ENCODE data around the gene RASSF5.

The RASSF5 gene

DNA sequence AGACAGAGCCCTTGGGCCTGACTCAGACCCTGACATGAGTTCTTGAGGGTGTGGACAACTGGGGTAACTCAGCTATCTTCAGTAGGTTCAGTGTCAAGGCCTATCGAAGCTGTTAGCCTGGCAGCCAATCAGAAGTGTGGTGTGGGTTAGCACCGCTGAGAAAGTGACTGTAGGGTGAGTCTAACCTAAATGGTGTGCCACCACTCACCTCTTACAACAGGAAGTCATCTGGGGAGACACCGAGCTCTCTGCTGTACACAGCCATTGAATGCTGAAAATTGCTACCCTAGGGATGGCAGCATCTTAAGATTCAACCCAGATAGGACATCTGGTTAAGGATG is 44.6 kb downstream of the RASSF5 start:
- DNase-seq, result no peak

DNA sequence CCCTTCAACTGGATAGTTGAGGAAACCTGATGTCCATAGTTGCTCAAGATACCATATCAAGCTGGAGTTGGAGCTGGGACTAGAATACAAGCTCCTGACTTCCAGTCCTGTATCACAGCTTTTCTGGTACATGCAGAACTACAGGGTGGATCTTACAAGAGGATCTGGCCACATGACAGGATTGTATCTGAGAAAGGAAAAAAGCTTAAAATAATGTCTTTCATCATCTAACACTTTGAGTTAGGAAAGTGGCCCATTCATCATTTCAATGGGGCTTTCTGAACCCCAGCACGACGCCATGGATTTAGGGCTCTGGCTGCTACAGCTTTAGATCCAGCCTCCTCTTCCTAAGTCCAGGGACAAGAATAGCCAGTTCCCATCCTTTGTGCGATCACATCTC is 46.9 kb downstream of the RASSF5 start:
- DNase-seq, result no peak

DNA sequence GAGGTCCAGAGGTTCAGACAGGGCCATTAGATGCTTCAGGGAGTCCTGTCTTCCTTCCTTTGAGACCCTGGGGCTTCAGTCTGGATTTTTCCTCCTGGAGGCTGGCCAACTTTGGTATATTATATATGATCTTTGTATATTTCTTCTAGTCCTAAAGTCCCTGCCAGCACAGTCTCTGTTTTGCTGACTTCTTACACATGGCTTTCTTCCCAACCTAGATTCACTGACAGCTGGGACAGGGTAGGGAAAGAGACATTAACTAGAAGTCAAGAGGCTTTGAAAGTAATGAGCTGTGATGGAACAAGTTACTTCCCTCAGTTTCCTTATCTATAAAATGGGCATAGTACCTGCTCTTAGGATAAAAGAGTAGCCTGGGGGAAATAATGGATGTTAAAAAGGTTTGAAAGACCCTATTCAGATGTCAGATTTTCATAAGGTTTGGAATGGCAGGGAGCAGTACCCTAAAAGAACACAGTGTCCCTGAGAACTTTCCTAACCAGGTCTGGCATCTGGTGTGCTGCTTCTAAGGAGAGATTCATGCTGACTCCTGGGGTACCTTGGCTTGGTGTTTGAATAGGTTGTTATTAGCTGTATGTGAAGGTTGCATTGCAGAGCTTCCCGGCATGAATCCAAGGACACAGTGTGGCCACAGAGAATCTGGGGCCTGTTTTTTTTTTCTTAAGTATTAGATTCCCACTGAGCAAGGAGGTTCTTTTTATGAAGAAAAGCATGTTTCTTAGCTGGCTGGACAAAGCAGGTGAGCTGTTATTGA is 47.6 kb downstream of the RASSF5 start:
- DNase-seq, result no peak

DNA sequence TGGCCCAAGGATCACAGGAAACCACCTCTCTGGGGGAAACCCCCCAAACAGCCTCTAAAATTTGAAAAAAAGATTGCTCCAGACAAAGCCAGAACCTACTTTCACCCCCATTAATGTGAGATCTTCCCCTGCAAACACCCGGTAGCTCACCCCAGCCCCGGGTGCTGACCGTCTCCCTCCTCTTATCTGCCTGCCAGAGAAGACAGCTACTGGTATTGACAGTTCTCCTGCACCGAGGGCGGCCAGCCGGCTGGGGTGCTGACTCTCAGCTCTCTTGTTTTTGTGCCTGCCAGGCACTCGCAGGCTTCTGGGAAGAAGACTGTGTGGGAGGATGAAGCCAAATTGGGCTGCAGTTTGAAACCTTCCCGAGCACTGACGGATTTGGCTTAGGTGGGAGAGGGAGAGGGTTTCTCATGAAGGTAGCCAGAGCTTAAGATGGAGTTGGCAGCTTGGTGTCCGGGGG is 48.2 kb downstream of the RASSF5 start:
- DNase-seq, result no peak

DNA sequence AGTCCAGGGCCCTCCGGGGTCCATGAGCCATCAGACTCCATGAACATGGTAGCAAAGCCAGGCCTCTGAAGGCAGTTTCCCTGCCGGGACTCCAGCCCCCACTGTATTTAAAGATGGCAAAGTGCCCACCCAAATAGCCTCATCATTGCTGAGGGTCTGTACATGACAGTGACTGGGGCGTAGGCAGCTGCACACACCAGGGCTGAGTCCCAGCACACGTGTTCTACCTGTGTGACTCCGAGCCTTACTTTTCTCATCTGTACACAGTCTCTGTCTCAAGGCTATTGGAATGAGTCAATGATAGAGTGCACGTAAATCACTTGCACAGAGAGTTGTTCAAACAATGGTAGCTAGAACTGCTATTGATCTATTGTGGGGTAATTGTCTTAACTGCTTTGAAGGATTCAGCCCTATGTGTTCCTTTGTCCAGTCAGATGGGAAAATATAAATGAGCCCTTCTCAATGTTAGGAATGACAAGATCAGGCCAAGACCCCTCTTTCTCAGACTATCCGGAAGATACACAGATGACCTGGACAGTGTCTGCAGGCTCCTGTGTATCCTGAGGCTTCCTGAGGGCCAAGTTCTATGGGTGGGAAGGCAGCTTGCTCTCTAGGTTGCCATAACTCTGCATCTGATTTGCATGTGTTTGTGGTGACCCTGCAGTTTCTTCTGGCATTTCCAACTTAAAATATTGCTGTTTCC is 48.9 kb downstream of the RASSF5 start:
- DNase-seq, result no peak

DNA sequence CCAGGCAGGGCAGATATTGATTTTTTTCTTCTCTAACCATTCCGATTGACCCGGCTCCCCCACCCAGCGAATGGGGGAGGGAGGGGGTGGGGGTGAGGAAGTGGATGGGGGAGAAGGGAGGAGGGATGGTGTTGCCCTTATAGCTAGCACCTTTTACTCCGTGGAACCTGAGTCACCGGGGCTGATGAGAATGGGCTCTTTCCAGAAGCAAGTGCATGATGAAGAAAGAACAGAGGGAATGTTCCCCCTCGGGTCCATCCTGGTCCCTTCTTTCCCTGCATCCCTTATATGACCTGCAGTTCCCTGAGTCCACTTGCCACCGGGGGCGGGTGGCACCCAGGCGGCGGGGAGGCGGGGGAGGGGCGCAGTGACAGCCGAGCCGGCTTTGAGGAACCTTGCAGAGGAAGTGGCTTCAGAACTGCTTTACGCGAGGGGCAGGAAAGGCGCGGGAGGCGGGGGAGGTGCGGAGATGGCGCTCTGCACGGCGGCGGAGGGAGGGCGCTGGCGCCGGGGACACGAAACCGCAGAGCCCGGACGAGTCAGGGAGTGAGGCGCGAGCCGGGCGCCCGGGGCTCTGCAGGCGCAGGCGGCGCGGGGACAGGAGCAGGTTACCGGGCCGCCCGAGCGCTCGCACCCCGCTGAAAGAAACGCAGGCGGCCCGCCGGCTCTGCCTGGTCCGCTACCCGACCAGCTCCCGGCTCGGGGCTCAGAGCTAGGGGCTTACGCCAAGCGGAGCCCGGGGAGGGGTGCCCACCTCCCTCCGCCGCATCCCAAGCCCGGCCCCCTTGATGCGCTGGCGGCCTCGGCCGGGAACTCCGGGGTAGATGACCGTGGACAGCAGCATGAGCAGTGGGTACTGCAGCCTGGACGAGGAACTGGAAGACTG is 49.7 kb downstream of the RASSF5 start:
- DNase-seq, result peak; percentile 59

DNA sequence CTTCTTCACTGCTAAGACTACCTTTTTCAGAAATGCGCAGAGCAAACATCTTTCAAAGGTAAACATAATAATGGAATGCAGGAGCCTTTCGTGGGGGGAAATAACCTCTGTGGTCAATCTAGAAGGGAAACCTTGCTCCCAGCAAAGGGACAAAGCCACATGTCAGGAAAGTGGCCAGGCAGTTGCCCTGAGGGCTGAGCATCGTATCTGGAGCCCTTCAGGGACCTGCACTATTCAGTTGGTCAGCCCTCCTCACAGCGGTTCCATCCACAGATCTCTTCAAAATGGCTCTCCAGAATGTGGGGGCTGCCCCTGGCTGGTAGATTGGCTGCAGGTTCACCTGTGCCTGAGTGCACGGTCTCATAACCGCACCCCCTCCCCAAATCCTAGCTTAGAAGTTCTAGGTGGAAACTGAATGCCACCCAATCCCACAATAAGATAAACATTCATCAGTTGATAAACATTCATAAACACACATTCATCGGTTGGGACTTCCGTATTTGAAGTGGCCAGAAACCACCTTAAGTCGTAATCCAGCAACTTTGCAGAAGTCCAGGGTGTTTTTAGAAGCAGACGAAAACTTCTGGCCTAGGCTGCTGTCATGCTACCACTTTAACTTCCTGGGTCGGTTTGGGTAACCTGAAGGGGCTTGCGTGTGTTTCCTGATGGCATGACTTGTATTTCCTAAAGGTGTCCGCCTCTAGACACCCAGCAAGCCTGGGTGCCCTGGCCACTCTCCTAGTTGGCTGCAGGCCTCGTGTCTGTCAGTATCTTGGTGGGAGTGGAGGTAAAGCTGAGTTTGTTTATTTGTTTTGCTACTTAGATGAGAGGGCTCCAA is 50.5 kb downstream of the RASSF5 start:
- no peak for DNase-seq

DNA sequence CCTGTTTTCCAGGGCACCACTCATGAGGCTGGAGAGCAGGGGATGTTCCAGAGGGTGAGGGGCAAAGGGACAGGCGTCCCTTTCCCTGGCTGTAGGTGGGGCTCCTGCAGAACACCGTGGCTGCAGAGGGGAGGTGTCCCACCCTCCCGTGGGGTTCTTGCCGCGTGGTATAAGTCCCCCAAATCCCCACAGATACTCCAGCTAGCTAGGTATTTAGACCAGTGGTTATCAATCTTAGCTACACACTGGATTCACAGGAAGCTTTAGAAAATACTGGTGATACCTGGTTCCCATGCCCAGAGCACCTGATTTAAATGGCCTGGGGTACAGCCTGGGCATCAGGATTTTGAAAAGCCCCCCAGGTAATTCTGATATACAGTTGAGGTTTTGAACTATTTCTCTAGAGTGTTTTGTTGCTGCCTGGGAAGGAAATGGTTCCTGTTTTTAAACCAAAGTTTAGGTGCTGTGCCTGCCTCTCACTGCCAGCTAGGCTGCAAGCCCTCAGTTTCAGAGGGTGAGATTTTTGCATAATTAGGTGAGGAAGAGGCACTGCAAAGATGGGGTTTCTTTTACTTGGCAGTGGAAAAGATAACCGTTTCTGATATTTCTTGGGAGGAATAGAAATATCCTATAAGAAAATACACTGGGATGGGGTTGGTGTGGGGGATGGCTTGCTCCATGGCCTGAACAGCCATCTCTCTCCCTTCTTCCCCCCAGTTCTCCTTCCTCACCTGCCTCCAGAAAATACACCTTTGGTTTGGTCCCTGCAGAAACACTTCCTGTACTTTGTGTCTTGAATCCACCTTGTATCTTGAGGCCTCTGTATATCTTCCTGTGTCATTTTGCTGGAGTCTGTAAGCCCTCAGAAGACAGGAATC is 51.7 kb downstream of the RASSF5 start:
- no peak for DNase-seq

DNA sequence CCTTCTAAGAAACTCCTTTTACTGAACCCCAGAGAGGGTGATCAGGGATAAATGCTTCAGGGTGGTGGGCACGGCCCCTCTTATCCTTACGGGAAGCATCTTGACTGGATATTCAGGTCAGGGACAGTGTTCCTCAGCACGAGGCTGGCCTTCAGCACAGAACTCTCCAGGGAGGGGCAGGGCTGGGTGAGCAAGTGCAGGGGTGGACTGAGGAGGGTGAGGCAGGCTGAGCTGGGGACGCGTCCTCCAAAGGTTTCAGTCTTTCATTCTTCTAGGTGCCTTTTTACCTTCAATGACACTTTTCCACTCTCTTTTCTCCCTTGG is 52.3 kb downstream of the RASSF5 start:
- no peak for DNase-seq

DNA sequence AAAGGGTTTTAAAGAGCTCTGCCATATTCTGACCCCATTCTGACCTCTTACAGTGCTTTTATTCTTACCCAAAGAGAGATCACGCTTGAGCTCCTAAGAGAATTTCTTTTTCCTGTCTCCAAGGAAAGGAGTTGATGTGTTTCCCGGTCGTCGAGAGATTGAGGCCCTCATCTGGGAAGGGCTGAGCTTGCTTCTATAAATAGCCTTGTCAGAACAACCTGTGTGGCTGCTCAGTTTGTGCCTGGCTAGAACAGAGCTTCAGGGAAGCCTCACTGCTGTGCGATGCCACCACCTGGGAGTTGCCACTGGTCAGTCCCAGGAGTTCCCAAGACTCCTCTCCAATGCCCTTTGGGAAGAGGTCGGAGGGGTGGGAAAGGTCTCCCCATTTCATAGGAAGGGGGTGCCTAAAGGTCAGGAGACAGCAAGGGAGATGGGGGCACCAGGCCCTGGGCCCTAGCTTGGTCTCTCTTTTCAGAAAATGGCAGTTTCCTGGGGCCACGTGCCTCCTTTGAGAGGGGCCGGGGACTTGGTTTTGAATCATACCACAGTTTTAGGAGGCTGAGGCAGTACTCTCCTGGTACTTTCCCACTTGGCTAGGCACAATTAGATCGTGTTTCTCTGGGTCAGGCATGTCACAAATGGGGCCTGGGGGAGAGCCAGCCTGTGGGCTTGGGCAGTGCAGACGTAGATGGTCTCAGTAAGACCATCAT is 52.8 kb downstream of the RASSF5 start:
- DNase-seq, result no peak

DNA sequence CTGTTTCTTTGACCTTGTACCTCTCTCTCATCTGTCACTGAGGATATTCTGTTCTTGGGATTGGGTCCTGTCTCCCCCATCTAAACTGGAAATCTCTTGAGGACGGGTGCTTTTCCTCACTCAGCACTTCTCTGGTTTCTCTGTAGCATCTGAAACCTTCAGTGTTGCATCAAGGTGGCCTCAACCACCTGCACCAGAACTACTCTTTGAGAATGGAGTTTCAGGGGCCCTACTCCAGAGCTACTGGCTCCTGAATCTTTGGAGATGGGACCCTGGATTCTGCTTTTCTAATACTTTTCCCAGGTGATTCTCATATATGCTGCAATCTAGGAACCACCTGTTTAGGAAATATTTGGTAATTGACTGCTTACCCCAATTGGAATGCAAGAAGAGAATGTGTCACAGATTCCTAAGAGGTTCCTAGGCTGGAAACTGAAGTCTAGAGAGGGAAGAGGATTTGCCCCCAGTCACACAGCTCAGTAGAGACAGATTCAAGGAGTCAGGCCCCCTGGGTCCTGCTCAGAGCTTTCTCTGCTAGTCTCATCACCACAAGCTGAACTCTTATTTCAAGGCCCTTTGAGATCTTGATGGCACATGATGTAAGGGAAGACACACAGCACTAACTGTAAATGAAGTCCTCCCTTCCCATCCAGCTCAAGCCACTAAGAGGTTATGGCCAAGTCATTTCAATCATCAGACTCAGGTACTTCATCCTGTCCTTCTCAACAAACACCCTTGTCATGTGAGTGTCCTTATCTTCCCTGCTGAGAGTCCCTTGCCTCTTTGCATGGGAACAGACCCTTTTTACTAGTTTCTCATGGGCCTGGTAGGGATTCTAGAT is 56.3 kb downstream of the RASSF5 start:
- DNase-seq, result no peak

DNA sequence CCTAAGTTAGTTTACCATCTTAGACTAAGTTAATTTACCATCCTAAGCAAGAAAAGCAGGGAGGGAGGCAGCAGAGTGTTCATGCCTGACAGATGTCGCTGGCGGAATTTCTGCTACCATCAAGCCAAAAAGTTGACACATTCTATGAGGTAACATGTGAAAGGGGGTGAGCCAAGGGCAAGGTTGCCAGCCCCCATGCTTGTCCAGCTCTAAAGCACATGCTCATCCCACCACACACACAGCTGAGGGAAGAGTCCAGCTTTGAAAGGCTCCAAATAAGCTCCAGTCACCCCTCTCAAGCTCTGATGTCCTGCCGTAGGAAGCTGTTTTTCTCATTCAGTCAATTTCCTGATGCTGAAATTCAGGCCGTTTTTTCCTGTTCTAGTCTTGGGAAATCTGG is 58.7 kb downstream of the RASSF5 start:
- DNase-seq, result no peak

DNA sequence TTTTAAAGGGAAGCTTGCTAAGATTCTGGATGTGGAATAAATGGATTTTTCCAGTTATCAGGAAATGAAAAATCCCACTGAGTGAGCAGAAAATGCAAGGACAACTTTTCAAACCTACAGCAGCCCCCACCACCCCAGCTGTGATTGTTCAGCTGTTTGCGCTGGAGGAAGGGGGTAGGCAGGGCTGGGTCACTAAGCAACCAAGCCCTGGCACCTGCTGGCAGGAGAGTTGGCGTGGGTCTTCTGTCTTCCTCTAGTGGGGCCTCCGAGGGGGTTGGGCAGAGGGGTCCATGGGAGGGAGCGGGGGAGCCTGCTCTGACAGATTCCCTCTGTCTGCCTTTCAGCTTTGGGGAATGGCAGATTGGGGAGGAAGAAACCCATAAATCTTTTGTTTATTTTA is 59.7 kb downstream of the RASSF5 start:
- DNase-seq, result no peak

DNA sequence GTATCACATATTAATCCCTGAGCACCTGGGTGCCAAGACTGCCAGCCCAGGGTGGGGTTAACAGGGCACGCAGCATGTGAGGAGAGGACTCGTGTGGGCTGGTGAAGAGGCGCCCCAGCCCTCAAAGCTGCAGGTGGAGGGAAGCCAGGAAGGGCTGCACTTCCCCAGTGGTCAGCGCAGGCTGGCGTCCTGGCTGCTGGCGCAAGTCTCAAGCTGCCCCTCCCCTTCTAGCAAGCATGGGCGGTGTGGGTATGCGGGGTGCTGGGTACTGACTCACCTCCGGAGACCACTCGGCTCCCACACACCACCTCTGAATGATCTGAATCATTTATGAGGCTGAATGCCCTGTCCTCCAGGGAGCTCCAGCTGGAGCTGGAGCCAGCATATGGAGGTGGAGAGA is 60.9 kb downstream of the RASSF5 start:
- DNase-seq, result no peak

DNA sequence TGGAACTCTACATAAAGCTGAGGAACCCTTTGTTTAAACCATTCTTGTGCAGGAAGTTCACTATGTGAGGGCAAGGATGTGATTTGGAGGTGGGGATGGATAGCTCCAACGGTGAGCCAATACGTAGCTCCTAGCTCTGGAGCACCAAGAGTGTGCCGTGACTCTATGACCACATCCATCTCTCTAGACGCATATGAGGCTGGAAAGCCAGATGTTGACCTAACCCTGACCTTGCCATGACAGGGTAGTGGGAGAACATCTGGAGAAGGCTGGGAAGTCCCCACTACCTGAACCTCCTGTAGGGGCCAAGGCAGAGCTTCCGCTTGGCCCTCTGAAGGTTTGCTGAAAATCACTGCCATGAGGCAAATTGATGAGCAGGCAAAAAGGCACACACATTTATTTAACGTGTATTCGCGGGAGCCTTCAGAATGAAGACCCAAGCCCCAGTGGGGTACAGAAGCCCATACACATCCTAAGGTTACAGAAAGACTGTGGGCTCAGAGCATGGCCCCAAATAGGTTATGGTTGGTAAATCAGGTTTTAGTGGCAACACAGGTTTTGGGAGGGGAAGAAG is 61.5 kb downstream of the RASSF5 start:
- DNase-seq, result no peak

DNA sequence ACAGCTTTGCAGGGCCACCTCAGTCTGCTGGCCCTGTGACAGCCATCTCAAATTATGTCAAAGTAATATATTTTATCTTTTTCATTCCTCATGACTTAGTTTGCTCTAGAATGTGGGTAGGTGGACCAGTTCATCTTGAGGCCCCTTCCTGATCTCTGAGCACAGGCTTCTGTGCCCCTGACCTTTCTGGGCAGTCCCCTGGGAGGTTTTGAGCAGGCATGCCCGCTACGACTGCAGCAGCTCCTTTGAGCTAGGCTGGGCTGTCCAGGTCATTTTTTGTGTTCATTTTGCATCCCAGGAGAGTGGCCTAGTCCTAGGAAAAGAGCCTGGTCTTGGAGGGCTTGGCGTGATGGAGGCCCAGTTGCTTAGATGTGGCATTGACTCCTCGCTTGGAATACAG is 62.2 kb downstream of the RASSF5 start:
- no peak for DNase-seq

DNA sequence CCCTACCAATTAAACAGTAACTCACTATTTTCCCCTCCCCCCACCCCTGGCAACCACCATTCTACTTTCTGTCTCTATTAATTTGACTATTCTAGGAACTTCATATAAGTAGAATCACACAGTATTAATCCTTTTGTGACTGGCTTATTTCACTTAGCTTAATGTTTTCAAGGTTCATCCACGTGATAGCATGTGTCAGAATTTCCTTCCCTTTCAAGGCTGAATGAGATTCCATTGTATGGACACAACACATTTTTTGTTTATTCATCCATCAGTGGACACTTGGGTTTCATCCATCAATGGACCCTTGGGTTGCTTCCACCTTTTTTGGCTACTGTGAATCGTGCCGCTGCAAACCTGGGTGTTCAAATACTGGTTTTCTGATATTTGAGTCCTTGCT is 63.2 kb downstream of the RASSF5 start:
- no peak for DNase-seq

DNA sequence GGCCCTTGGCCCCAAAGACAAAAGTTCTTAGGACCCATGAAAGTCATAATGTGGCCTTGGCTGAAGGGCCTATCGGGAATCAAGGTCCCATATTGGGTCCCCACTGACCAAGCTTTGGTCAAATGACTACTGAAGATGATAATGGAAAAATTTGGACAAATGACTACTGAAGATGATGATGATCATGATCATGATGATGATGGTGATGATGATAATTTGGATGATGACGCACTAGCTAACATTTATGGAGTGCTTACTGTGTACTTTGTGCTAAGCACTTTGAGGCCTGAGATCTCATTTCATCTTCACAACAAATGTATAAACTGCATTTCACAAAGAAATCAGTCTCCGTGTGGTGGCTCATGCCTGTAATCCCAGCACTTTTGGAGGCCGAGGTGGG is 65.5 kb downstream of the RASSF5 start:
- DNase-seq, result no peak

DNA sequence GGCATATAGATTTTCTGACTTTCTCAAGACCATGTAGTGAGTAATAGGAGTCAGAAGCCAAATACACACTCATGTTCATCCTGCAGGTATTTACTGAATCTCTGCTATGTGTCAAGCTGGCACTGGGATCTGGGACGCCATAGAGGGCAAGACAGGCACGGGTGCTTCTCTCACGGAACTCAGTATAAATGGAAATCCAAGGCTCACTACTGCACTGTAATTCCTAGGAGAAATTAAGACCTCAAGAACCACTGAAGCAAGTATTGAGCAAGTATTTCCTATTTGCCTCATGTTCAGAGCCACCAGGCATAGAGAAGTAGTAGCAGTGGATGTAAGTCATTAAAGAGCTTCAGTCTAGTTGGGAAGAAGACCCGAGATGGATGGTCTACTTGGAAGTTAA is 66.0 kb downstream of the RASSF5 start:
- DNase-seq, result no peak

DNA sequence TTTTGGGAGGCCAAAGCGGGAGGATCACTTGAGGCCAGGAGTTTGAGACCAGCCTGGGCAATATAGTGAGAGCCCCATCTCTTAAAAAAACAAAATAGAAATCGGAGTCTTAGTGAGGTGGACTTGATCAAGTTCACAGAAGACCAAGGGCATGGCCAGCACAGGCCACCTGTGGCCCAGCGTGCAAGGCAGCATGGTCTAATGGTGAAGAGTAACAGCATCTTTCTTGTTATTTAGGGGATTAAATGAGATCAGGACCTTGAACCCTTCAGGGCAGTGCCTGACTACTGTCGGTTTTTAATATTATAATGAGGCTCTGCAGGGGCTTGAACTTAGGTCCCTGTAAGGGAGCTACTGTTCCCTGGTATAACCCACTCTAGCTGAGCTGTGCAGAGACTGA is 66.4 kb downstream of the RASSF5 start:
- DNase-seq, result no peak
